RPMI8226 (cell line): Measurements from ENCODE around the gene SP140L.
A peak's percentile ranks its signal among the peaks of the same experiment; 100 is the strongest.
"Not testable (repeated sequence)": the region's sequence is repeated elsewhere in the genome, so short reads cannot be mapped to it uniquely, and the experiment has no call there.

Experiments
- DNase-seq: peaks from one replicate; pipeline ENCODE4 v3.0.0-alpha.2; 2015

Gene SP140L

GRCh38 chr2:230384986-230385385, 58.0 kb downstream of the SP140L start:
- no peak for DNase-seq

DNA sequence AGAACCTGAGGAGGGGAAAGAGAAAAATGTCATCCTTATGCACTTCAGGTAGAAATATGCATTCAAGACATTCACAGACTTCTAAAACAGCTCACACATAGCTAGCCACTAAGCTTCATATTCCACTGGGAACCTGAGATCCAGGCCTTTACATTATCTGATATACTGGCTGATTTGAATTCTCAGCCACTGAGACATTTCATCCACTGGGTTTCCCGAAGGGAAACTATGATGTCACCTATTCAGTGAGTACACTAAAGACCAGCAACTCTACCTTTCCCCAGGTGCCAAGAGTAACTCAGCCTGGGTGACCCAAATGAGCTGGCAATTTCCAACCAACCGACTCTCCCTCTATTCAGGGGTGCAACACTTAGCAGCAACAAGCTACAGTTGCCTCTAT, 67.3 kb downstream of the SP140L start:
- no peak for DNase-seq

GRCh38 chr2:230398698-230399097, 71.7 kb downstream of the SP140L start:
- DNase-seq: not testable (repeated sequence)

DNA sequence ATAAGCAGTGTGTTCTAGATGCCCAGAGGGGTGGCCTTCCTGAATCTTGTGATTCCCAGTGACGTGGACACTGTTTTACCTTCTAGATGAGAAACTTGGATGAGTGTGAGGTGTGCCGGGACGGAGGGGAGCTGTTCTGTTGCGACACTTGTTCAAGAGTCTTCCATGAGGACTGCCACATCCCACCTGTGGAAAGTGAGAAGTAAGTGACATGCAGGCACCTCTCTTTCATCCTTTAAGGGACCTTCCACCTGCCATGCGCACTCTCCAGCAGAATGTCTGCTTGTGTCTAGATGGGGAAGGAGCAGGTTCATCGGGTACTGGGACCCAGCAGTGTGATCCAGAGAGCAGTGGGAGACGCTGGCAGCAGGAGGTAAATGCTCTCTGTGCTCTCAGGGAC, 73.0 kb downstream of the SP140L start:
- DNase-seq: no peak

DNA sequence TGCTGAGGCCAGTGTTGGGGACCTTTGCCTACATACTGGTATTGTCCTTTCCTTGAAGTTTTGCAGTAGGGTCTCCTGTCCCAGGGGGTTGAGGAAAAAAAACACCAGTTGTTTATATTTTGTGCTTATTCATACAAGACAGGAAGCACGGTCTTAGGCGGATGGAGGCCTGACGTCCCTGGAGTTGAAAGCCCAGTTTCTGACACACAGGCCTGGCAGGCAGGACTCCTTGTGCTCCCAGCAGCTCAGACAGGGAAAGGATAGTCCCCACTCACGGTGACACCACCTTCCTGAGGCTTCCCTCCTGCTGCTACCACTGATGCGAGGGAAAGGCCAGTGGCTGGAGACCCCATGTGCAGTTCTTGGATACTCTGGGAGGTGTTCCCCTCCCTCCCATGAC, 73.5 kb downstream of the SP140L start:
- DNase-seq: no peak

- DNase-seq: not testable (repeated sequence)
These were observed 74.0 kb downstream of the SP140L start for GRCh38 chr2:230401026-230401425.

GRCh38 chr2:230403746-230404145, 76.8 kb downstream of the SP140L start:
- DNase-seq: no peak

- DNase-seq: no peak
These were observed 78.8 kb downstream of the SP140L start for GRCh38 chr2:230405824-230406223.

GRCh38 chr2:230408244-230408842, 81.3 kb downstream of the SP140L start:
- DNase-seq: no peak

DNA sequence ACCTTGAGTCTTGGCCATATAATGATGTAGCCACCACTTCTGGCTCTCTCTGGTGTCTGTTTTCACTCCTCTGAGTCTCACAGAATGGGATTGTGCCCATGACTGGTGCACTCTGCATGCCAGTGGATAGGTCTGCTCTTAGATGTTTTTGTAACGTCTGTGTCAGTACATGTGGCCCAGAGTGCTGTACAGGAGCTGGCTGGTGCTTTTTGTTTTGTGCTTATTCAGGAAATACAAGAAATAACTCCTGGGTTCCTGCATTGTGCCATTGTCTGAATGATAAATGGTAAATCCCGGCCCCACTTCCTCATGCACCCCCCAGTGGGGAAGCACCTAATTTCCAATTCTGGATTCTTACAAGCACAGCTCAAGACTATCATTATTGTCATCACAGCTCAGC, 82.3 kb downstream of the SP140L start:
- DNase-seq: not testable (repeated sequence)

- no peak for DNase-seq
These were observed 83.3 kb downstream of the SP140L start for GRCh38 chr2:230410263-230410662.

GRCh38 chr2:230410861-230411569, 84.0 kb downstream of the SP140L start:
- no peak for DNase-seq

DNA sequence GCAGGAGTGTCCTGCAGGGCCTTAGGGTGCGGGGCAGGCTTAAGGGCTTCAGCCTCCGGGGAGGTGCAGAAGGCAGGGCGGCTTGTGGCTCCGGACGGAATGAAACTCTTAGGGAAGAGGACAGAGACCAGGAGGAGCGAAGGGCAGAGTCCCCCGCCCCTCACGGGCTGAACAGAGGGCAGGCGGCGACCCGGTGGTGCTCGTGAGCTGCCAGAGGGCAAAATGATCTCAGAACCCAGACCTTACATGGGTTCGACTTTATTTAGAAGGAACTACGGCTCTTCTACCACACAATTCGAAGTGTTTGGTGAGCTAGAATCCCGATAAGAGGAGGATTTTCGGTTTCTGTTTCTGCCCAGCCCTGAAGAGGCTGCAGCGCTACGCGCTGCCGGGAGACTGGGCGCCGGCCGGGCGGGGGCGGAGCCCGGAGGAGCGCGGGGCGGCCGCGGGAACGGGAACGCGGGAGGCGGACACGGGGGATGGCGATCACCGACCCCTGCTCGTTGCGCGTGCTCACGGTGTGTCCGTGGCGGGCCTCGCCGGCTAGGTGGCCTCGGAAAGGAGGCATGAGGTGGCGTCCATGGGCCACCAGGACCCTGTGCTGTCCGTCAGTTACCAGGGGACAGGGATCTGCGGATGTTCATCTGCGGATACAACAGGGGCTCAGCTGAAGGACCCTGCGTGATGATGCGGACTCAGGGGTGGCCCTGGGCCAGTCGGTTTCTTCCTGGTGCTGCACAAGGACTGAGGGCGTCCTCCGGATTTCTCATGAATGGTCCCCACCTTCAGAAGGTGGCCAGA, 84.8 kb downstream of the SP140L start:
- peak; percentile 67 for DNase-seq

GRCh38 chr2:230412371-230412711, 85.3 kb downstream of the SP140L start:
- DNase-seq: no peak

- no peak for DNase-seq
These were observed 85.9 kb downstream of the SP140L start for GRCh38 chr2:230412846-230413245.

DNA sequence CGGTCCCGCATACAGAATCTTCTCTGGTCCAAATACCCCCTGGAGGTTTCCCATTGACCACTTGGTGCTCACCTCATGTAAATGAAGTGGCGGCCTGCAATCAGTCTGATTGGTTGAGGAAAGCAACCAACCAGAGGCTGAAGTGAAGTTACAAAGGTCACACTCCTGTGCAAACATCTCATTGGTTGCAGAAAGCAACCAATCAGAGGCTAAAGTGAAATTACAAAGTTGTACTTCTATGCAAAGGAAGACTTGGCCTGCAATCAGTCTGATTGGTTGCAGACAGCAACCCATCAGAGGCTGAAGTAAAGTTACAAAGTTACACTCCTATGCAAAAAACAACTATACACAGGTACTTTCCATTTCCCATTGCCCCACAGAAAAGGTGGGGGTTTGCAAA, 86.5 kb downstream of the SP140L start:
- DNase-seq: no peak

DNA sequence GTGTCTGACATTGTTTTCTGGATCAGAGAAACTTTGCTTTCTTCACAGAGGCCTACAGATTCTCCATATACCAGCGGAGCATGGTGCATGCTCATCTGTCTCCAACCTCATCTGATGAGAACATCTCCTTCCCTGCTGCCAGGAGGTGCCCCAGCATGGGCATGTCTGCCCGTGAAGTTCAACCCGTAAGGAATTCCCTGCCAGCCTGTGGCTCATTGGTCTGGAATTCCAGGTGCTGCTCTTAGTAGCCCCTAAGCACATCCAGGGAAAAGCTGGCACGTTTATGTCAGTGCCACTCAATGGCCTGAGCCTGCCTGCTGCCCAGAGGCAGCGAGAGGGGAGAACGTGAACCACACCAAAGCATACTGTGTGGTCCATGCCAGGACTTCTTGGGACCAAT, 87.3 kb downstream of the SP140L start:
- DNase-seq: no peak

DNA sequence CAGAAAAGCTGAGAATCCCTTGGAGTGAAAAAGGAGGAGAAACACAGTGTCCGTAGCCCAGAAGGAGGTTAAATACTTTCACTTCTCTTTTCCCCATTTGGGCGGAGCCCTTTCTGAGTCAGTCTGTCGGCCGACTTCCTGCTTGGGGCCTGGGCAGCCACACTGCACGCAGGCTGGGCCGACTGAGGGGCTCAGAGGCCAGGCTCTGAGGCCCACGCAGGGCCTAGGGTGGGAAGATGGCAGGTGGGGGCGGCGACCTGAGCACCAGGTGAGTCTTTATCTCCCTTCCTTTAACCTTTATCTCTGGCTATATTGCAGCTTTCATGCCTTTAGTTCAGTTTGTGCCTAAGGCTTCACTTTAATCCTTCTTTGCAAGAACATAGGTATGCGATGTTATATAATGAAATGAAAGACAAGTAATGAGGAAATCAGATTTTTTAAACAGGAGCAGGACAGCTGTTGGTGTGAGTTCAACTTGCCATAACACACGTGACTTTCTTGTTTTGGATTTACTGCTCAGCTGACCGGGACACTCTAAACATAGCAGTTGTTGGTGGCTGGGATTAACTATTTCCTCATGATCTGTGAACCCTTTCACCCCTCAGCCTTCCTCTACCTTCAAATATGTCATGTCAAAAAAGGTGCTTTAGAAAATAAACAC, 89.2 kb downstream of the SP140L start, which contains the start of gene SP100:
SP100 (plus strand) TSS at position 141 of the 661 bp plus-strand sequence; CDS start at position 237, 96 bp downstream.
- peak; percentile 82 for DNase-seq

DNA sequence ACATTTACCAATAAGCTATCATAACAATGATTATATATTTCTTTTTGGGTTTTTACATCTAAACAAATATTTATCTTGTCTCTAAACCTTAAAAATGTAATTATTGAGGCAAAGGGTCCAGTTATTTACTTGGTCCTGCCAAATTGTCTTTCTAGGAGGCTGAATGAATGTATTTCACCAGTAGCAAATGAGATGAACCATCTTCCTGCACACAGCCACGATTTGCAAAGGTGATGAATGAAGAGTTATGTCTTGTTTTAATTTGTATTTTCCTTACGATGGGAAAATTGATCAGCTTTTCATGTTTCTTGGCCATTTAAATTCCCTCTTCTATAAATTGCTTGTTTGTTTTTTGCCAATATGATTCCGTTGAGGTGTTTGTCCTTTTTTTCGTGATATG, 90.4 kb downstream of the SP140L start:
- no peak for DNase-seq

- no peak for DNase-seq
These were observed 91.5 kb downstream of the SP140L start for GRCh38 chr2:230418341-230419016.

DNA sequence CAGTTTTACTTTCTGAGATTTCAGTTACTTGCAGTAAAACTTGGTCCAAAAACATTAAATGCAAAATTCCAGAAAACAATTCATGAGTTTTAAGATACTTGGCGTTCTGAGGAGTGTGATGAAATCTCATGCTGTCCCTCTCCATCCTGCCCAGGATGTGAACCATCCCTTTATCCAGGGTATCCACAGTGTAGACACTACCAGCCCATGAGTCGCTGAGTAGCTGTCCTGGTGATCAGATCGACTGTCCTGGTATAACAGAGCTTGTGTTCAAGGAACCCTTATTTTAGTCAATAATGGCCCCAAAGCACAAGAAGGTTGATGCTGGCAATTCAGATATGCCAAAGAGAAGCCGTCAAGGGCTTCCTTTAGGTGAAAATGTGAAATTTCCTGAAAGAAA, 92.2 kb downstream of the SP140L start:
- no peak for DNase-seq

- DNase-seq: no peak
These were observed 95.2 kb downstream of the SP140L start for GRCh38 chr2:230422149-230422548.
